ENCODE results near the gene CHORDC1. TPM values are rescaled to one million over a fixed set of nuclear protein-coding genes. Genes with fewer than 3 reads are reported as not detected.

Gene CHORDC1
- total RNA-seq, 1 donor from 2014 or later = 59.2 TPM

DNA sequence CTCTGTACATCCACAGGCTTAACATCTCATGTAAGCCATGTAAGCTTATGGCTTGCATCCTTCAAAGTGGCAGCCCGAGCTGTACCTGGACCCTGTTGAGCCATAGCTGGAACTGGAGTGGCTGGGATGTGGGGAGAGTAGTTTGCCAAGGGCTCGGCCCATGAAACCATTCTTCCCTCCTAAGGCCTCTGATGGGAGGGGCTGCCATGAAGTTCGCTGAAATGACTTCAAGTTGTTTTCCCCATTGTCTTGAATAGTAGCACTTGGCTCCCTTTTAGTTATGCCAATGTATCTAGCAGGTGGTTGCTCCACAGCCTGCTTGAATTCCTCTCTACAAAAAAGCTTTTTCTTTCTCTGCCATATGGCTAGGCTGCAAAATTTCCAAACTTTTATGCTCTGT is 5.2 kb upstream of the CHORDC1 start:
- no peak overlapping the region for H3K4me3 ChIP-seq (ENCODE audit: insufficient read depth, low read depth, low read length)
- peaks cover 3% of the 10 kb centered on the region for H3K79me2 ChIP-seq (ENCODE audit: insufficient read depth, low read length)
- Mint-ChIP-seq H3K36me3 (ENCODE audit: low read depth, unreplicated experiment) (no peaks in the 10 kb centered on the region), H3K9me3 (ENCODE audit: unreplicated experiment) (no peaks in the 10 kb centered on the region), H3K4me3 (ENCODE audit: unreplicated experiment) (no peak overlapping the region), H3K27me3 (ENCODE audit: low read depth, unreplicated experiment) (no peaks in the 10 kb centered on the region), H3K27ac (ENCODE audit: unreplicated experiment) (no peak overlapping the region), H3K4me1 (ENCODE audit: low read depth, unreplicated experiment) (peaks cover 4% of the 10 kb centered on the region)
- no peaks in the 10 kb centered on the region for H3K9me3 ChIP-seq (ENCODE audit: insufficient read depth, low read depth, low read length)
- no peaks in the 10 kb centered on the region for H3K4me1 ChIP-seq (ENCODE audit: insufficient read depth, low read length)
- no peak for FAIRE-seq
- no peak for DNase-seq (ENCODE audit: low read depth)
- TF ChIP-seq, protein P1, sequence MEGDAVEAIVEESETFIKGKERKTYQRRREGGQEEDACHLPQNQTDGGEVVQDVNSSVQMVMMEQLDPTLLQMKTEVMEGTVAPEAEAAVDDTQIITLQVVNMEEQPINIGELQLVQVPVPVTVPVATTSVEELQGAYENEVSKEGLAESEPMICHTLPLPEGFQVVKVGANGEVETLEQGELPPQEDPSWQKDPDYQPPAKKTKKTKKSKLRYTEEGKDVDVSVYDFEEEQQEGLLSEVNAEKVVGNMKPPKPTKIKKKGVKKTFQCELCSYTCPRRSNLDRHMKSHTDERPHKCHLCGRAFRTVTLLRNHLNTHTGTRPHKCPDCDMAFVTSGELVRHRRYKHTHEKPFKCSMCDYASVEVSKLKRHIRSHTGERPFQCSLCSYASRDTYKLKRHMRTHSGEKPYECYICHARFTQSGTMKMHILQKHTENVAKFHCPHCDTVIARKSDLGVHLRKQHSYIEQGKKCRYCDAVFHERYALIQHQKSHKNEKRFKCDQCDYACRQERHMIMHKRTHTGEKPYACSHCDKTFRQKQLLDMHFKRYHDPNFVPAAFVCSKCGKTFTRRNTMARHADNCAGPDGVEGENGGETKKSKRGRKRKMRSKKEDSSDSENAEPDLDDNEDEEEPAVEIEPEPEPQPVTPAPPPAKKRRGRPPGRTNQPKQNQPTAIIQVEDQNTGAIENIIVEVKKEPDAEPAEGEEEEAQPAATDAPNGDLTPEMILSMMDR (IDR thresholded peaks at IDR 0.05; ENCODE audit: insufficient read depth, low read depth, low read length) = no peak
- TF ChIP-seq EZH2 (IDR thresholded peaks at IDR 0.05; ENCODE audit: insufficient read depth, low read length) = no peak
- no peak overlapping the region for H3K27ac ChIP-seq (ENCODE audit: low read depth, low read length)
- no peaks in the 10 kb centered on the region for H3K36me3 ChIP-seq (ENCODE audit: insufficient read depth, low read length)
- H3K4me2 ChIP-seq (ENCODE audit: low read length) = no peak overlapping the region
- H3K9ac ChIP-seq (ENCODE audit: low read length) = no peak overlapping the region
- no peaks in the 10 kb centered on the region for H3K27me3 ChIP-seq (ENCODE audit: insufficient read depth, low read length)
- H2AFZ ChIP-seq (ENCODE audit: low read depth, low read length) = no peak overlapping the region
- no peaks in the 10 kb centered on the region for H4K20me1 ChIP-seq (ENCODE audit: insufficient read depth, low read length)

DNA sequence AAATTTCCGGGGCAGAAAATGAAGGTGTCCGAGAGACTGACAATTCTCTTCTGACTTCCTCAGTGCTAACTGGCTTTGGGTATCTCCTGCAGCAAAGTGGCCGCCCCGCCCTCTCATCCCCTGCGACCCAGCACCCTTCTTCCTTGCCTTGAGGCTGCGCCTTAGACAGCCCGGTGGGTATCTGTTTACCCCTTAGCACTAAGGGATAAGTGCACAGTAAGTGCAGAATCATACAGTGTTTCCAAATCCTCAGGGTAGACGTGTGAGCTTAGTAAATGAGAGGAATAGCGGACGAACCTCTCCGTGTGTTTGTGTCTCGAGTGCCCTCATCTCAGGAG is 368 bp upstream of the CHORDC1 start:
- no peak for TF ChIP-seq EZH2 (IDR thresholded peaks at IDR 0.05; ENCODE audit: insufficient read depth, low read length)
- TF ChIP-seq, protein P1 (IDR thresholded peaks at IDR 0.05; ENCODE audit: insufficient read depth, low read depth, low read length) = no peak
- Histone ChIP-seq H3K9ac (ENCODE audit: low read length) (peak overlapping the region; percentile 94), H3K79me2 (ENCODE audit: insufficient read depth, low read length) (peaks cover 51% of the 10 kb centered on the region), H3K9me3 (ENCODE audit: insufficient read depth, low read depth, low read length) (no peaks in the 10 kb centered on the region), H3K27me3 (ENCODE audit: insufficient read depth, low read length) (no peaks in the 10 kb centered on the region), H2AFZ (ENCODE audit: low read depth, low read length) (peak overlapping the region; percentile 93), H3K4me1 (ENCODE audit: insufficient read depth, low read length) (peaks cover 20% of the 10 kb centered on the region), H3K4me3 (ENCODE audit: insufficient read depth, low read depth, low read length) (peak overlapping the region; percentile 95), H3K27ac (ENCODE audit: low read depth, low read length) (peak overlapping the region; percentile 91), H3K4me2 (ENCODE audit: low read length) (peak overlapping the region; percentile 93), H4K20me1 (ENCODE audit: insufficient read depth, low read length) (peaks cover 42% of the 10 kb centered on the region), H3K36me3 (ENCODE audit: insufficient read depth, low read length) (no peaks in the 10 kb centered on the region)
- no peak for FAIRE-seq
- peaks cover 9% of the 10 kb centered on the region for H3K4me1 Mint-ChIP-seq (ENCODE audit: low read depth, unreplicated experiment)
- no peaks in the 10 kb centered on the region for H3K36me3 Mint-ChIP-seq (ENCODE audit: low read depth, unreplicated experiment)
- DNase-seq (ENCODE audit: low read depth) = no peak
- H3K27ac Mint-ChIP-seq (ENCODE audit: unreplicated experiment) = peak overlapping the region; percentile 41
- no peaks in the 10 kb centered on the region for H3K9me3 Mint-ChIP-seq (ENCODE audit: unreplicated experiment)
- no peaks in the 10 kb centered on the region for H3K27me3 Mint-ChIP-seq (ENCODE audit: low read depth, unreplicated experiment)
- peak overlapping the region; percentile 98 for H3K4me3 Mint-ChIP-seq (ENCODE audit: unreplicated experiment)

- TF ChIP-seq EZH2 (IDR thresholded peaks at IDR 0.05; ENCODE audit: insufficient read depth, low read length) = no peak
- TF ChIP-seq, protein P1 (IDR thresholded peaks at IDR 0.05; ENCODE audit: insufficient read depth, low read depth, low read length) = no peak
- Histone ChIP-seq H3K4me3 (ENCODE audit: insufficient read depth, low read depth, low read length) (peak overlapping the region; percentile 95), H3K9ac (ENCODE audit: low read length) (peak overlapping the region; percentile 94), H3K79me2 (ENCODE audit: insufficient read depth, low read length) (peaks cover 64% of the 10 kb centered on the region), H4K20me1 (ENCODE audit: insufficient read depth, low read length) (peaks cover 49% of the 10 kb centered on the region), H3K4me2 (ENCODE audit: low read length) (peak overlapping the region; percentile 93), H2AFZ (ENCODE audit: low read depth, low read length) (peak overlapping the region; percentile 93), H3K27me3 (ENCODE audit: insufficient read depth, low read length) (no peaks in the 10 kb centered on the region), H3K27ac (ENCODE audit: low read depth, low read length) (peak overlapping the region; percentile 91), H3K4me1 (ENCODE audit: insufficient read depth, low read length) (peaks cover 20% of the 10 kb centered on the region), H3K9me3 (ENCODE audit: insufficient read depth, low read depth, low read length) (no peaks in the 10 kb centered on the region), H3K36me3 (ENCODE audit: insufficient read depth, low read length) (no peaks in the 10 kb centered on the region)
- H3K4me1 Mint-ChIP-seq (ENCODE audit: low read depth, unreplicated experiment) = peaks cover 9% of the 10 kb centered on the region
- H3K36me3 Mint-ChIP-seq (ENCODE audit: low read depth, unreplicated experiment) = no peaks in the 10 kb centered on the region
- DNase-seq (ENCODE audit: low read depth) (no peak), FAIRE-seq (peak; percentile 5)
- peak overlapping the region; percentile 96 for H3K27ac Mint-ChIP-seq (ENCODE audit: unreplicated experiment)
- no peaks in the 10 kb centered on the region for H3K27me3 Mint-ChIP-seq (ENCODE audit: low read depth, unreplicated experiment)
- H3K4me3 Mint-ChIP-seq (ENCODE audit: unreplicated experiment) = peak overlapping the region; percentile 98
- no peaks in the 10 kb centered on the region for H3K9me3 Mint-ChIP-seq (ENCODE audit: unreplicated experiment)
Observed at GRCh38 chr11:90221803-90222458, 918 bp downstream of the CHORDC1 start.
